HepG2 (cell line): ENCODE measurements around the gene BIK. TPM values are rescaled to one million over a fixed set of nuclear protein-coding genes. Genes with fewer than 3 reads are reported as not detected.

ENCODE experiments used
- BHLHE40 ChIP-seq: IDR thresholded peaks from 2 replicates; pipeline ENCODE4 v1.6.1; 2011; ENCODE audit warnings: low read length, improper control_type of control experiment
- HDAC1 ChIP-seq: sonication (generic); formaldehyde crosslinking; IDR thresholded peaks from 2 replicates; pipeline ENCODE4 v1.5.1; 2020; ENCODE audit warnings: mild to moderate bottlenecking, missing genetic modification reagents
- HOMEZ ChIP-seq: IDR thresholded peaks from 2 replicates; pipeline ENCODE4 v1.6.1; 2016; ENCODE audit warnings: low read depth
- KMT2A ChIP-seq: sonication (generic); formaldehyde crosslinking; IDR thresholded peaks from 2 replicates; pipeline ENCODE4 v1.4.0; 2020; ENCODE audit warnings: missing genetic modification reagents
- MYPOP ChIP-seq: sonication (generic); formaldehyde crosslinking; IDR thresholded peaks from 2 replicates; pipeline ENCODE4 v1.8.1; 2023; ENCODE audit warnings: mild to moderate bottlenecking, moderate library complexity, missing genetic modification reagents
- PPARG ChIP-seq: conservative IDR thresholded peaks from 2 replicates; pipeline ENCODE4 v1.6.1; 2016; ENCODE audit warnings: missing biosample characterization, missing genetic modification reagents
- PRPF4 ChIP-seq: fragments of 200-400 bp; formaldehyde crosslinking; IDR thresholded peaks from 2 replicates; pipeline ENCODE4 v1.6.1; 2016; ENCODE audit warnings: low read length, low read depth; ENCODE audit not compliant: poor library complexity, severe bottlenecking
- SPEN ChIP-seq: sonication (generic); formaldehyde crosslinking; IDR thresholded peaks from 2 replicates; pipeline ENCODE4 v1.5.1; 2020; ENCODE audit warnings: low read depth, mild to moderate bottlenecking, missing genetic modification reagents
- STAT5B ChIP-seq: sonication (generic); formaldehyde crosslinking; IDR thresholded peaks from 2 replicates; pipeline ENCODE4 v1.4.0; 2020; ENCODE audit warnings: missing genetic modification reagents
- THRA ChIP-seq: sonication (generic); formaldehyde crosslinking; IDR thresholded peaks from 2 replicates; pipeline ENCODE4 v1.4.0; 2020; ENCODE audit warnings: missing genetic modification reagents, borderline replicate concordance
- ZBTB42 ChIP-seq: sonication (generic); formaldehyde crosslinking; IDR thresholded peaks from 2 replicates; pipeline ENCODE4 v1.5.0; 2020; ENCODE audit warnings: mild to moderate bottlenecking, missing genetic modification reagents
- ZHX1 ChIP-seq: sonication (generic); formaldehyde crosslinking; IDR thresholded peaks from 2 replicates; pipeline ENCODE4 v1.8.1; 2022; ENCODE audit warnings: low read depth, mild to moderate bottlenecking, missing genetic modification reagents
- ZNF274 ChIP-seq: sonication (generic); formaldehyde crosslinking; IDR thresholded peaks from 2 replicates; pipeline ENCODE4 v1.5.1; 2020; ENCODE audit warnings: mild to moderate bottlenecking, missing genetic modification reagents
- ZNF547 ChIP-seq: sonication (generic); formaldehyde crosslinking; IDR thresholded peaks from 2 replicates; pipeline ENCODE4 v1.5.1; 2020; ENCODE audit warnings: mild to moderate bottlenecking, missing genetic modification reagents
- ZNF704 ChIP-seq: sonication (generic); formaldehyde crosslinking; IDR thresholded peaks from 2 replicates; pipeline ENCODE4 v1.8.1; 2023; ENCODE audit warnings: mild to moderate bottlenecking, inconsistent platforms, moderate library complexity, missing genetic modification reagents, borderline replicate concordance
- polyA plus RNA-seq, 8 experiments: library from polyadenylated mRNA; depleted of rRNA in 3 of 8; stranded (reverse) in 7 of 8; unstranded in 1 of 8; fragments of >200 nt; fragmentation: Illumina TruSeq in 4 of 8; extraction: Trizol in 4 of 8; gene quantifications; 2 replicates each; pipeline versions ENCODE4 v1.2.1 to v1.2.3, GENCODE V29; 2011 to 2016; ENCODE audit warnings: low read depth in 4 of 8, missing spikeins in 1 of 8, mixed read lengths in 1 of 8; ENCODE audit not compliant: insufficient read depth in 1 of 8
- total RNA-seq, 5 experiments: library from RNA; depleted of rRNA; stranded (reverse); fragments of >200 nt; fragmentation: Illumina TruSeq; extraction: Trizol; gene quantifications; 2 replicates each; pipeline ENCODE4 v1.2.3, GENCODE V29; 2016; ENCODE audit warnings: low read depth in 1 of 5

BIK gene
- total and polyA plus RNA-seq, 2 of the 13 experiments (the other 11 are each of a cell fraction or from before 2014, with no cell fraction given) = 0.54 to 0.80 TPM

- TF ChIP-seq KMT2A (CRISPR knock-in tag) (peak; percentile 97), BHLHE40 (no peak), ZNF274 (CRISPR knock-in tag) (no peak), SPEN (peak; percentile 95), ZHX1 (CRISPR knock-in tag) (no peak; the same call in 1 of the 2 replicates), ZNF547 (CRISPR knock-in tag) (no peak), MYPOP (peak; percentile 72; the same call in 1 of the 2 replicates), PRPF4 (no peak), HOMEZ (no peak), PPARG (CRISPR knock-in tag) (peak; percentile 58; the same call in 1 of the 2 replicates), ZBTB42 (no peak), HDAC1 (CRISPR knock-in tag) (peak; percentile 98), THRA (CRISPR knock-in tag) (peak; percentile 61; the same call in 1 of the 2 replicates), ZNF704 (0 out of 2 replicates have a peak, but pooled peaks have one; percentile 67), STAT5B (0 out of 2 replicates have a peak, but pooled peaks have one; percentile 64)
Observed at GRCh38 chr22:43142880-43143562, 32.5 kb downstream of the BIK start, which contains the start of gene MCAT (continued).
